Gastroesophageal sphincter (tissue), 3 donors: ENCODE measurements around the gene MACC1.

Experiments used
- POLR2A ChIP-seq, 2 donors: fragments of 450-650 bp; IDR thresholded peaks; one replicate each; pipeline ENCODE4 v1.6.1; 2017; ENCODE audit warnings: antibody characterized with exemption in 2 of 2, mild to moderate bottlenecking in 2 of 2, moderate library complexity in 1 of 2
- POLR2AphosphoS5 ChIP-seq: sonication (generic); formaldehyde crosslinking; IDR thresholded peaks from one replicate; pipeline ENCODE4 v1.6.1; 2017; ENCODE audit warnings: antibody characterized with exemption
- TF ChIP-seq, protein P1 (sequence below), 4 experiments: fragments of 200-600 bp in 2 of 4; fragments of 450-650 bp in 2 of 4; sonication (generic) in 1 of 4; IDR thresholded peaks; one replicate each; pipeline ENCODE4 v1.5.1; 2017 to 2019; ENCODE audit warnings: antibody characterized with exemption in 4 of 4, mild to moderate bottlenecking in 2 of 4, moderate library complexity in 2 of 4

DNA sequence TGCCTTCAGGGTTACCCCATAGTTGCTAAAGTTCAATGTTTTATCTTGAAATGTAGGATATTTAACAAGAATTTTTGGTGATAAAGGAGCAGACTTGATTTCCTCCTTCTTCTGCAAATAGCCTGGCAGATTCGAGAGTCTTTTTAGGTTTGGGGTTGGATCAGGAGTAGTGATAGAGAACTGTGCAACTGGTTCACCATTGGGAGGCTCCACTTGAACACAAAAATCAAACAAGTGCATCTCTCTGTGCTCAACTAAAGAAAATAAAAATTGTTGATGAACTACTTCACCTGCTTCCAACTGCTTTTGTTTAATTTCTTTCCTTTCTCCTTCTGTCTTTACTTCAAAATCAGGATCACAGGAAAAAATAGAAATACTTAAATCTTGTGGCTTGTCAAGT, 58.5 kb downstream of the MACC1 start:
- TF ChIP-seq, protein P1, sequence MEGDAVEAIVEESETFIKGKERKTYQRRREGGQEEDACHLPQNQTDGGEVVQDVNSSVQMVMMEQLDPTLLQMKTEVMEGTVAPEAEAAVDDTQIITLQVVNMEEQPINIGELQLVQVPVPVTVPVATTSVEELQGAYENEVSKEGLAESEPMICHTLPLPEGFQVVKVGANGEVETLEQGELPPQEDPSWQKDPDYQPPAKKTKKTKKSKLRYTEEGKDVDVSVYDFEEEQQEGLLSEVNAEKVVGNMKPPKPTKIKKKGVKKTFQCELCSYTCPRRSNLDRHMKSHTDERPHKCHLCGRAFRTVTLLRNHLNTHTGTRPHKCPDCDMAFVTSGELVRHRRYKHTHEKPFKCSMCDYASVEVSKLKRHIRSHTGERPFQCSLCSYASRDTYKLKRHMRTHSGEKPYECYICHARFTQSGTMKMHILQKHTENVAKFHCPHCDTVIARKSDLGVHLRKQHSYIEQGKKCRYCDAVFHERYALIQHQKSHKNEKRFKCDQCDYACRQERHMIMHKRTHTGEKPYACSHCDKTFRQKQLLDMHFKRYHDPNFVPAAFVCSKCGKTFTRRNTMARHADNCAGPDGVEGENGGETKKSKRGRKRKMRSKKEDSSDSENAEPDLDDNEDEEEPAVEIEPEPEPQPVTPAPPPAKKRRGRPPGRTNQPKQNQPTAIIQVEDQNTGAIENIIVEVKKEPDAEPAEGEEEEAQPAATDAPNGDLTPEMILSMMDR (IDR thresholded peaks at IDR 0.05): peak in 1 of 4 experiments; percentile 18
- no peak for TF ChIP-seq POLR2AphosphoS5
- TF ChIP-seq POLR2A (IDR thresholded peaks at IDR 0.05): no peak
